Measurements from ENCODE around the gene CCDC87.

The CCDC87 gene

DNA sequence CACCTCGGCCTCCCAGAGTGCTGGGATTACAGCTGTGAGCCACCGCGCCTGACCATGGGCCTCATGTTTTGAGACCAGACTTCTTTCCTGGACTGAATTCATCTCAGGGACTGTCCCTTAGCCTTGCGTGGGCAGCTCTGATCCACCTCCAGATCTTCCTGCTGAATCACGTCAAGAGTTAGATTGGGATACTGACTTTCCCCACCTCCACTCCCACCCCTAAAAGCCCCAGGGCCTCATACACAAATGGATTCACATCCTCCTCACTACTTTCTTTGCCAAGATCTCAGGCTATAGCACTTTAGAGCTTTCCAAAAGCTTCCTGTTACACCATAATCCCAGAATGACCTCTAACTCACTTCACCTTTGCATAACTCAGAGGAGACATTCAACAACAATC lies 12.1 kb downstream of the CCDC87 start:
- DNase-seq, result no peak

DNA sequence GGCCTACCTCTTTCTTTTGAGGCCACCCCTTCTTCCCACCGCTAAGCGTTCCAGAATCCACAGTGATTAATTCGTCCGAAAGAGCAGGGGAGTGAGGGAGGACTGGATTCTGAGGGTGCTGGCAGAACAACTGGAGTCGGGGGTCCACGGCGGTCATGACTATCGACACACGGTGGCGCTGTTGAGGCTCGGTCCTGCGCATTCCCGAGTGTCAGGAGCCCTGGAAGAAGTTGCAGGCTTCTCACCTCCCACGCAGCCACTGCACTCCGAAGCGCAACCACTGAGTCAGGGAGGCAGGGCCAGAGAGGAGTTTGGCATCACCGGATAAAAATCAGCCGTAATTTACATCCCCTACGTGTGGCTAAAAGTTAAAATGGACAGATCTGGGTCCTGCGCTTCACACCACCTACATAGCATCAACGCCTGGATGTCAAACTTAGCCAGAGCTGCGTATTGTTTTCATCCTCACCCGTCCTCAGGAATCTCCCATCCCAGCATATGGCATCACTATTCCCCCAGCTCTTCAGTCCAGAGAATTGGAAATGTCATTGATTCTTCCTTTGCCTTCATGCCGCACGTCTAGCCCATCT lies 13.8 kb downstream of the CCDC87 start:
- peak; percentile 58 to 65 for DNase-seq

DNA sequence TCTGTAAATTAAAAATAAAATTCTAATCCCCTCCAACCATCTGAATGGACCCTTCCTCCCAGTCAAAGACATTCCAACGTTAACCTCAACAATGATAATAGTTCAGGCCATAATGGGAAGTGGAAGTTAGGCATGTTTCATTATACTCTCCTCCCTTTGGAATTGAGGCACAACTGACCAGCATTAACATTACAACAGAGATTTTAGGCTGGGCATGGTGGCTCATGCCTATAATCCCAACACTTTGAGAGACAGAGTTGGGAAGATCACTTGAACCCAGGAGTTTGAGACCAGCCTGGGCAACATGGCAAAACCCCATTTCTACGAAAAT lies 22.0 kb downstream of the CCDC87 start:
- no peak for DNase-seq

DNA sequence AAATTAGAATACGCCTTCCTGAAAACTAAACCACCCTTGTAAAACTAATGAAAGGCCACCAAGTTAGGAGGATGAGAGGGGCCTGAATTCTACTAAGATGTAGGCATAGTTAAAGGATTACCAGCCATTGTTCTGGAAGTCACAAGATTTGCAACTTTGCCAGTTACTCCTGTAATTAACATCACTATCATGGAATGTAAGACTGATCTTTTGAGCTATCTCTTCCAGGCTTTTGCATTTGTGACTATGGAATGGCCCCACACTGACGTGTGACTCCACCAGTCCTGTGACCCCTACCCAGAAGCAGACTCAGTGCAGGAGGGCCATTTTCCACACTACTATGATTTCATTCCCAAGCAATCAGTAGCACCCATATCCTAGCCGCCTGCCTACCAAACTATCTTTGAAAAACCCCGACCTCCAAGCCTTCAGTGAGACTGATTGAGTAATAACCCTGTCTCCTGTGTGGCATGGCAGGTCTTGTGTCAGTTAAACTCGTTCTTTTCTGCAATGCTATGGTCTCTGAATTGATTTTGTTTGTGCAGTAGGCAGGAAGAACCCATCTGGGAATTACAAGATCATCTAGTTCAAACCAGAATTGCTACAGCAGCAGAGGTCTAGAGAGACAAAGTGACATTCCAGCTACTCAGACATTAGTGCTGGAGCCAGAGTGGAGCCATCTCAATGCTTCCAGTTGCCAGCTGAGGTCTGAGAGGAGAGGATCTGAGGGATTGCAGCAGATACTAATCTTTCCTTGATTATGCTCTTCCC lies 22.6 kb downstream of the CCDC87 start:
- DNase-seq, result no peak

DNA sequence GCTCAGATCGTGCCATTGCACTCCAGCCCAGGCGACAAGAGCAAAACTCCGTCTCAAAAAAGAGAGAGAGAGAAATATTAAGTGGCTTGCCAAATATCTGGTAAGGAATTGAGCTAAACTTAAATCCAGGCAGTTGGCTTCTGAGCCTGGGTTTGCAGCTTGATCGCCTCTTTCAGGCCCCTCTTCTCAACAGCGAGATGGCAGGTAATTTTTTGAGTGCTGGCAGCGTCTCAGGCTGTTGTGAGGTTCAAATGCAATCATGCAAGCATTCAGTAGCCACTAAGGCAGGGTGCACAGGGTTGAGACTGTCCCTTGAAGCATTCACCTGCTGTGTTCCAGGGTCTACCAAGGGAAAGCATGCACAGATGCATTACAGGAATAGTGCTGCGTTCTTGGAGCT lies 23.8 kb downstream of the CCDC87 start:
- no peak for DNase-seq

DNA sequence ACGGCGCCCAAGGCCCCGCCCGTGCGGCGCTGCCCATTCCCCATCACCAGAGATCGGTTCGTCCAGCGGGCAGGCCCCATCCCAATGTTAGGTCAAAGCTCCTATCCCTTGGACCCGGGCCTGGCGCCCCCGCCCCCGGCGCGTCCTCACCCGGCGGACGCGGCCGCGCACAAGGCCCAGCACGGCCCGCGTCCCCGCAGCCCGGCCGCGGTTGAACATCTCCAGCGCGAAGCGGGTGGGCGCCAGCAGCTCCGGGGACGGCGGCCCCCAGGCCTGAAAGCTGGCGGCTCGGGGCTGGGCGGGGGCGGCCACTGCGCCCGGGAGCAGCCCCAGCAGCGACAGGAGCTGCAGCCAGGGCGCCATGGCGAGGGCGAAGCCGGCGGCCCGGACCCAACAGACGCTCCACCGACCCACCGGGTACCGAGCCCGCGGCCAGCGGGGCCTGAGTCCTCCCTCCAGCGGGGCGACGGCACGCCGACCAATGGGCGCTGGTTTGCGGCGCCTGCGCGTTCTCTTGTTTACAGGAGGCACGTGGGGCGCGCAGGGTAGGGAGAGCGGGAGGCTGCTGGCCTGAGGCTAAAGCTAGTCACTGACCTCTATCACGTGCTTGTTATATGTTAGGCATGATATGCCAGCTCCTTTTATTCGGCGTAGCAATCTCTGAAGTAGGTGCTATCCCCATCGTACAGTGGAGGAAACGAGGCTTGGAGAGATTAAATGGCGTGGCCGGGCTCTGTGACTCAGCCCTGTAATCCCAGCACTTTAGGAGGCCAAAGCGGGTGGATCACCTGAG lies 24.5 kb downstream of the CCDC87 start, which contains the start of gene CTSF:
CTSF (minus strand) TSS at position 483 of the 793 bp plus-strand sequence; CDS start at position 363, 120 bp downstream.
- DNase-seq, result peak; percentile 75 to 92

DNA sequence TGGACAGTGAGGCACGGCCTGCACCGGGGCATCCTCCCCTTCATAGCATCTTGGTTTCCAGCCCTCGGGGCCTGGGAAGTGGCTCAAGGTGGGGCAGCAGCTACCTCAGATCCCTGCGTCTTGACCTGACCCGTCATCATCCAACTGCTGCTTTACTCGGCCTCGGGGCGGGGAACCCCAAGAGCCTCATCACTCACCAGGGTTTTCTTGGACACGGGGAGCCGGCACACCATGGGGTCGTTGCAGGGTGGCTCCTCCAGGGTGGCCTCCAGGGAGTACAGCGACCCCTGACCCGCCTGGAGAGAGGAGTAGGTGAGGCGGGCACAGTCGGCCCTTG lies 25.1 kb downstream of the CCDC87 start:
- DNase-seq, result no peak

DNA sequence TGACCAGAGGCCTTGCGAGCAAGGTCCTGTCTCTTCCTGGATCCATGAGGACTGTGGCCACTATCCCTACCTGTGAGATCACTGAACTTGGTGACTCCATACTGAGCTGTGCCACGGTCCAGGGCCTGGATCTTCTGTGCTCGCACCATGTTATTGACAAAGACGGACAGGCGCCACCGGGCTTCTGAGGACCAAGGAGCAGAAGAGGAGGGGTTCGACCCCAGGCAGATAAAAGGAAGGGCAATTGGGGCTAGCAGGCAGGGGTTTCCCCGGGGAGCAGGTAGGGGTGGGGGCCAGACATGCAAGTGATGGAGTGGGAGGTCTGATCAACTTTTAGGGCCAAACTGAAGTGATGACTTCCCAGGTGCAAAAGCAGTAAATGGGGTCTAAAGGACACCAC lies 26.6 kb downstream of the CCDC87 start:
- no peak for DNase-seq

DNA sequence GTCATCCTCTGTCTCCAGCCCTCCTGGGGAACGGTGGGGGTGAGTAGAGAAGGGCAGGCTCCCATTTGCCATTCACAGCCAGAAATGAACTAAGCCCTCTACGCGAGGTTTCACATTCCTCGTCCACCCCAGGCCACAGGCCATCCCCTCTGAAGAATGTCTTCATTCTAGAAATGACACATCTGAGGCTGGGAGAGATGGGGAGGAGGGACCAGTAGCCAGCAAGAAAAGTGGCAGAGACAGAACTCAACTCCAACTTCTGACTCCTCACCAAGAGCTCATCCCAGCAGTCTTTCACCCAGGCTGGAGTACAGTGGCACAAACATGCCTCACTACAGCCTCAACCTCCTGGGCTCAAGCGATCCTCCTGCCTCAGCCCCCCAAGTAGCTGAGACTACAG lies 27.9 kb downstream of the CCDC87 start:
- no peak for DNase-seq

DNA sequence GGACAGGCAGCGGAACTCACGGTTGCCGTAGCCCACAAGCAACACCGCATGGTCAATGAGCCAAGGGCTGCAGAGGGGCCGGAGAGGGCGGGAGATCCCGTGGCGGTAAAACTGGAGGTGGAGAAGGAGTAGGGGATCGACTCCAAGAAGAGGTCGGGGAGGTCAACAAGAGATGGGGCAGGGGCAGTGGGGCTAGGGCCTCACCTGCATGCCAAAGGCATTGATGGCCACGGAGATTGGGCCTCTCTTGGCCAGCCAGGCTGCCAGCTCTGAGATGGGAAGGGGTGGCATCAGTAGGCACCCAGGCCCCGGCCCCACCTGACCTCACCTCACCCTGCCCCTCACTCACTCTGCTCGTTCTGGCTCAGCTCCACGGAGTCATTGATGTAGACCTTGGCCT lies 28.3 kb downstream of the CCDC87 start:
- DNase-seq, result no peak

DNA sequence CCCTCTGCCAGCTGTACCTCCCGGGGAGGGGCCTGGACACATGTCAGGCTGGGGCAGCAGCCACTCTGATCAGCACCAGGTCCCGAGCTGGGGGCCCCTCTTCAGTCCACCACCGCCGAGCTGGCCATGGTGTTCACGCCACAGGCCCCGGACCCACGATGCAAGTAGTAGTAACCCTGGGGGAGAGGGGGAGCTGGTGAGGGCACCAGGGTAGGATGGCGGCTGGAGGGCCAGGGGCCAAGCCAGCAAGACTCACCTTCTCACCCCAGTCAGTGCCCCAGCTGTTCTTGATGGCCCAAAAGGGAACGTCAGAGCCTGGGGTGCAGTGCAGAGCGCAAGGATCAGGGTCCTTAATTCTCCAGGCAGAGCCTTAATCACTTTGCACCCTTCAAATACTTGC lies 29.0 kb downstream of the CCDC87 start:
- DNase-seq, result no peak

DNA sequence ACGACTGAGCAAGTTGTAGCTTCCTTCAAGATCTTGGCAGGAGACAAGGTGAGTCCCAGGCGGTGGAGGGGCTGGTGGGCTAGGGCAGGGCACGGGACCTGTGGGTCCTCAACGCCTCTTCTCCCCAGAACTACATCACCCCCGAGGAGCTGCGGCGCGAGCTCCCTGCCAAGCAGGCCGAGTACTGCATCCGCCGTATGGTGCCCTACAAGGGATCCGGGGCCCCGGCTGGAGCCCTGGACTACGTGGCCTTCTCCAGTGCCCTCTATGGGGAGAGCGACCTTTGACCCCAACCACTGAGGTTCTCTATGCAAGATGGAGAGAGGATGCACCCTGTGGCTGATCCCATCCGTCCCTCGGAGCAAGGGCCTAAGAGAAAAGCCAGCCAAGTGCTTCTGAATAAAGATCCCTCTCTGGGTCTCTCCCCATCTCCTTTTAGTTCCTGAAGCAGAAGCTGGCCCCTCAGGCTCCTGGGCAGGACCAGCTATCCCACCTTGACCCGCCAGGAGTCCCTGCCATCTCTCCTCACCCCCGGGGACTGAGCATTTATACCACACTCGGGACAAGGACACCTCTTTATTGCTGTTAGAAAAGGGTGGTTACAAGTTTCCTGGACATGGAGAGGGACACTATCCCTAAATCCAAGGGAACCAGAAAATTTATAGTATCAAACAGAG lies 29.8 kb downstream of the CCDC87 start:
- no peak for DNase-seq

DNA sequence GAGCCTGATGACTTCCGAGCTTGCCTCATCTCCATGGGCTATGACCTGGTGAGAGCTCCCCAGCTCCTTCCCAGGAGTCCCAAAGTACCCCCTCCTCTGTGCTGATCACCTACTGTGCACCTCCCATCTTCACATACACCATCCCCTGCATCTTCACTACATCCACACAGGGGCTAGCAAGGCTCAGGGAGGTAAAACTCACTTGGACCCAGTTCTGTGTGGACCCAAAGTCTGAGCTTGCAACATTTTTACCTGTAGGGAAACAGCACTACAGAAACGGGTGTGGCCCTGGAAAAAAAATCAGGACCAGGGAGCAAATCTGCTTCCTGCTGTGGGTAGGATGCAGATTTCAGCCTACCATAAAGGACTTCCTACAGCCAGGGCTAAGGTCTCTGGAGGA lies 30.6 kb downstream of the CCDC87 start:
- DNase-seq, result no peak

DNA sequence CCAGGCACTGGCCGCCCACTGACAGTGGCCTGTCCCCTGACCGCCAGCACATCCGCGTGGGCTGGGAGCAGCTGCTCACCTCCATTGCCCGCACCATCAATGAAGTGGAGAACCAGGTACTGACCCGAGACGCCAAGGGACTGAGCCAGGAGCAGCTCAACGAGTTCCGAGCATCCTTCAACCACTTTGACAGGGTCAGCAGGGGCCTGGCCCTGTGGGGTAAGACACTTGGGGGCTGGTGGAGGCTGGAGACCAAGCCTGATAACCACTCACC lies 31.0 kb downstream of the CCDC87 start:
- no peak for DNase-seq

DNA sequence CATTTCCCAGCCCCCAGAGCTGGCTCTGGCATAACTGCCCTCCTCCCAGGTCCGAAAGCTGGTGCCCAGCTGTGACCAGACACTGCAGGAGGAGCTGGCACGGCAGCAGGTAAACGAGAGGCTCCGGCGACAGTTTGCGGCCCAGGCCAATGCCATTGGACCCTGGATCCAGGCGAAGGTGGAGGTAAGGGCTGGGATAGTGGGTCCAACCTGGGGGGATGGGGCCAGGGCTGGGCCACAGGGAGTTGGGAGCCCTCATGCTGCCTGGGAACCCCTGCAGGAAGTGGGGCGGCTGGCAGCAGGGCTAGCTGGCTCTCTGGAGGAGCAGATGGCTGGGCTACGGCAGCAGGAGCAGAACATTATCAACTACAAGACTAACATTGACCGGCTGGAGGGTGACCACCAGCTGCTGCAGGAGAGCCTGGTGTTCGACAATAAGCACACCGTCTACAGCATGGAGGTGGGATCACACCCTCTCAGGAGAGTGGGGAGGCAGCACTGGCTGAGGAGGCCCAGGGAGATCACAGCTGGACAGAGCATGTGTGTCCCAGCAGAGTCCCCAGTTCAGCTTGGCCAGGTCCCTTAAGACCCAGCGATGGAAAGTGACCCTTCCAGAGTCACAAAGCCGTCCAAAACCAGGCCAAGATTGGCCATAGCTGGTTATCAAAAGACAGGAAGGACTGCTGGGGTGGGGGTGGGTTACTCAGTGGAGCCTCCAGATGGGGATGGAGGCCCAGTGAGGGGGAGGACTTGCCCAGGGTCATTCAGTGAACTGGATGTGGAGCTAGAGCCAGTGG lies 31.5 kb downstream of the CCDC87 start:
- peak in 1 of 2 experiments; percentile 65 for DNase-seq

DNA sequence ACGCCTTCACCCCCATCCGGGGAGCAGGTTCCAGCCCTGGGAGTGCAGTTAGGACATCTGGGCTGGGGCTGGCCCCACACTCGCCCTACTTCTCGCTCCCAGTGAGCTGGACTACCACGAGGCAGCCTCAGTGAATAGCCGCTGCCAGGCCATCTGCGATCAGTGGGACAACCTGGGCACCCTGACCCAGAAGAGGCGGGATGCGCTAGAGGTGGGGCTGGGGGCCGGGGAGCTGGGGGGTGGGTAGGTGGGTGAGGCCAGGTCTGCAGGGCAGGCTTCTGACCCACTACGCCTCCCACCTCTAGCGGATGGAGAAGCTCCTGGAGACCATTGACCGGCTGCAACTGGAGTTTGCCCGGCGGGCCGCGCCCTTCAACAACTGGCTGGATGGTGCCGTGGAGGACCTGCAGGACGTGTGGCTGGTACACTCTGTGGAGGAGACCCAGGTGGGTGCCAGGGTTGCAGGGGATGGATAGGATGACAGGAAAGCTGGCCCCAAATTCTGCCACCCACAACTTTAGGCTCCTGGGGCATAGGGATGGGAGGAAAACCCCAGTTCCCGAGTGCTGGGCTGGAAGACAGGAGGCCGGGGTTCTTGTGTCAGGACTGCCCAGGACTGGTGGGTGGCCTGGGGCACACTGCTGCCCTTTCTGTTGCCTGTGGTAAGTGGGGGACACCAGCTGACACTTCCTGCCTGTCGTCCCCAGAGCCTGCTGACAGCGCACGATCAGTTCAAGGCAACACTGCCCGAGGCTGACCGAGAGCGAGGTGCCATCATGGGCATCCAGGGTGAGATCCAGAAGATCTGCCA lies 32.8 kb downstream of the CCDC87 start:
- no peak for DNase-seq

DNA sequence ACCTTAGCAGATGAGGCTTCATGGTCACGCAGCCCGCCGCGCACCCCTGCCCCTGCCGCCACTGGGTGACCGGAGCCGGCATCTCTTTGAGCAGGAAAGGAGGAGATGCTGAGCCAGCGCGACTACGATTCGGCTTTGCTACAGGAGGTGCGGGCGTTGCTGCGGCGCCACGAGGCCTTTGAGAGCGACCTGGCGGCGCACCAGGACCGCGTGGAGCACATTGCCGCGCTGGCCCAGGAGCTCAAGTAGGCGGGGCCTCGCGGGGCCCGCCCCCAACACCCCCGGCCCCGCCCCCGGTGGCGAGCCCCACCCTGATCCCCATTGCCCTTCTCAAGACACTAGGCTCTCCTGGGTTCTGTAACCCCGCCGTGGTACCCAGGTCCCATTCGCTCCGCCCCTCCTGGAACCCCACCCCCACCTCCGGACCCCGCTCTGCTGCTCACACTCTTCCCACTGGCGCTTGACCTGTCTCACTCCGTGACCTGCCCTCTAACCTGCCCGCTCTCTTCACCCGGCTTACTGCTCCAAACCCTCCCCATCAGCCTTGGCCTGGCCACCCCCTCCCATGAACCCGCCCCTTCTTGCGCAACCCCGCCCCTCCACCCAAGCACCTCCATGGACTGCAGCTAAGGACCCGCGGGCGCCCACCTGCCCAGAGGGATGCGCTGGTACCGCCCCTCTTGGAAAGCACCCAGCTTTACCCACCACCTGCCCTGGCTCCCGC lies 33.6 kb downstream of the CCDC87 start:
- DNase-seq, result peak in 1 of 2 experiments; percentile 44

DNA sequence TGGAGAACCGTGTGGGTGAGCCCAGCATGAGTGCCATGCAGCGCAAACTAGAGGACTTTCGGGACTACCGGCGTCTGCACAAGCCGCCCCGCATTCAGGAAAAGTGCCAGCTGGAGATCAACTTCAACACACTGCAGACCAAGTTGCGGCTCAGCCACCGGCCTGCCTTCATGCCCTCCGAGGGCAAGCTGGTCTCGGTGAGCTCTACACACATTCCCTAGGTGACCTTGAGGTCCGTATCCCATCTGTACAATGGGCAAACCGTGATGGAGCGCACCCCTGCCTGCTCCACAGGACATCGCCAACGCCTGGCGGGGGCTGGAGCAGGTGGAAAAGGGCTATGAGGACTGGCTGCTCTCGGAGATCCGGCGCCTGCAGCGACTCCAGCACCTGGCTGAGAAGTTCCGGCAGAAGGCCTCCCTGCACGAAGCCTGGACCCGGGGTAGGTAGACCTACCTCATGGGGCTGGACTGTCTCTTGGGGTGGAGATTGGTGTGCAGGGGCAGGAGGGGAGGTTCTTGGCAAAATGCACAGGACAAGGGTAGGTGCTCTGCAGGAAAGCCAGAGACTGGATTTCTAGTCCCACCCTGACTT lies 35.0 kb downstream of the CCDC87 start:
- DNase-seq, result peak; percentile 49 to 73

DNA sequence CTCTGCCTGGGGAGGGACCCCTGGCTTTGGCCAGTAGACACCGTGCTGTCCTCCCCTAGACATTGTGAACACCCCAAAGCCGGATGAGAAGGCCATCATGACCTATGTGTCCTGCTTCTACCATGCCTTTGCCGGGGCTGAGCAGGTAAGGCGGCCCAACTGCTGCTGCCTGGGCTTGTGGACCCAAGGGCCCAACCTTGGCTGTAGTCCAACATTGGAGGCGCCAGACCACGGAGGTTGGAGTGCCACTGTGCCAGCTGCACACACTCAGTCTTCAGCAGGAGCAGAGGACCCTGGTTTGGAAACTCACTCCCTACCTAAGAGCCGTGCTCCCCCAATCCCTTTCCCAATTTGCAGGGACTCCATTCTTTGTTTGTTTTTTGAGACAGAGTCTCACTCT lies 36.8 kb downstream of the CCDC87 start:
- peak; percentile 80 to 87 for DNase-seq

DNA sequence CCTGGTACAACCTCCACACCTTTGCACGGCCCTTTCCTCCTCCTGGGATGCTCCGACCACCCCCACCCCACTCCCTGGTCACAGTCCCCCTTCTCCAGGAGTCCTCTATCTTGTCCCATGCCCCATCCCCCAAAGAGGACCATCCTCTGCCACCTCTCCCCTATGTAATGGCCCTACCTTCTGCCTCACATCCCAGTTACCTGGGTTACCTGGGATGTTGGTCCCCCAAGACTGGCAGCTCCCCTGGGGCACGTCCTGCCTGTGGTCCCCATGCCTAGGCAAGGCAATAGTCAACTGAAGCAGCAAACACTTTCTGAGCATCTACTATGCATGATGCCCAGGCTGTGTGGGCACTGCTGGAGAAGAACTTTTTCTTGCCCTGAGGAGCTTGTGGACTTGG lies 37.4 kb downstream of the CCDC87 start:
- DNase-seq, result no peak

DNA sequence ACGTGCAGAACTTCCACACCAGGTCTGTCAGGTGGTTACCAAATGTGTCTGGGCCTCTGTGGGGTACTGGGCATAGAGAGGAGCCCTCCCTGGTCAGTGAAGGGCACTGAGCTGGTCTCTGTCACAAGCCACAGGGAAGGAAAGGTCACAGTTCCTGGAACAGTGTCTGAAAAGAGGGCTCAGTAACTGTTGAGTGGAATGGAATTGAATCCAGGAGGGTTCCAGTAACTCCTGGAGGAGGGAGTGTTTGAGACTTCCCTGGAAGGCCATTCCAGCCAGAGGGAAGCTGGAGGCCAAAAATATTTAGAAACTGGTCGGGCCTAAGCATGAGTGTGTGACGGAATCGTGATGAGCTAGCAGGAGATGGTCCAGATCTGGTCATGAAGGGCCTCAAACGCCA lies 38.3 kb downstream of the CCDC87 start:
- DNase-seq, result no peak
